PFSK-1 (cell line): ENCODE measurements around the gene CXCR5.

ENCODE experiments used
- POLR2AphosphoS5 ChIP-seq: IDR thresholded peaks from 2 replicates; pipeline ENCODE4 v1.6.1; 2012; ENCODE audit warnings: low read depth, mild to moderate bottlenecking, control low read depth, low read length, moderate library complexity
- TAF1 ChIP-seq: IDR thresholded peaks from 2 replicates; pipeline ENCODE4 v1.6.1; 2012; ENCODE audit warnings: low read length, control low read depth, borderline replicate concordance; ENCODE audit not compliant: insufficient read depth
- TF ChIP-seq, protein P1 (sequence below), 2 experiments: IDR thresholded peaks; 2 replicates each; pipeline versions ENCODE4 v1.6.1 to v1.8.0; 2011 to 2012; ENCODE audit warnings: low read depth in 2 of 2, low read length in 2 of 2, control low read depth in 1 of 2, inconsistent platforms in 1 of 2, mild to moderate bottlenecking in 1 of 2, moderate library complexity in 1 of 2; ENCODE audit not compliant: insufficient read depth in 1 of 2

DNA sequence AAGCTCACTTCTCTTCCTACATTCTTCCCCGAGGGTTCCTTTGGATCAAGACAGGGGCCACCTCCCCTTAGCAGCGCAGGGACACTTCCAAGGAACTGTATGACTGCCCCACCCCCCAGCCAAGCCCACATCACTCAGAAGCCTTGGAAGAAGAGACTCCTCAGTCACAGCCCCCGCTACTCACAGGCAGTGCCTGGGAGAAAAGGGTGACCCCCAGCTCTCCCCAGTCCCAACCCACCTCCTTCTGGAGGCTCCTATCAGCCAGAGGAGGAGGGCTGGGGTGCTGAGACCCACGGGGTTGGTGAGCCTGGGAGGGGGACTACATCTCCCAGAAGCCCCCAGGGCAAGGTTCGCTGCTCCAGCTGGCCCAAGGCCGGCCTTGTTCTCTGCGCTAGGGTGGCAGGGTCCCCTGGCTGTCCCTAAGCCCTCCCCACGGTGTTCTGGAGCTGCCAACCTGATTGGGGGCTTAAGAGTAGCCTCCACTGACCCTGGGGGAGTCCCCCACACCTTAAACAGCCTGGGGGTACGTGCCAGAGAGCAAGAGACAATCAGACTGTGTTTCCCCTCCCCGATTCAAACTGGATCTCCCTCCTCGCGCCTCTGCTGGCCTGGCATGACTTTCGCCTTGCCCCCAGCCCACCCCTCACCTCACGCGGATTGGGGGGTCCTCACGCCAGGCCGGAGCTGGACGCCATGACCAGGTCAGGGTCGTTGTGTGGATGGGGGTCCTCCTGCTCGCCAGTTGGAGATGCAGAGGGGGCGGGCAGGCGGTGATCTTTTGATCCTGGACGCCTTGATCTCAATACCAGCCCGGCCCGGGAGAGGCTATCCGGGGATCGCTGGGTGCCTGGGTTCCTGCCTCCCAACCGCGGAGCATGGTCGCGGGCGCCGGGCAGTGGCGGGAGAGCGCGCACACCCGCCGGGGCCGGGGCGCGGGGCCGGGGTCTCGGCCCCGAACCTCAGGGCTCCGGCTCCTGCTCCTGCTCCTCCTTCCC, 41.2 kb downstream of the CXCR5 start:
- TF ChIP-seq POLR2AphosphoS5 (no peak), TAF1 (no peak)
- TF ChIP-seq, protein P1, sequence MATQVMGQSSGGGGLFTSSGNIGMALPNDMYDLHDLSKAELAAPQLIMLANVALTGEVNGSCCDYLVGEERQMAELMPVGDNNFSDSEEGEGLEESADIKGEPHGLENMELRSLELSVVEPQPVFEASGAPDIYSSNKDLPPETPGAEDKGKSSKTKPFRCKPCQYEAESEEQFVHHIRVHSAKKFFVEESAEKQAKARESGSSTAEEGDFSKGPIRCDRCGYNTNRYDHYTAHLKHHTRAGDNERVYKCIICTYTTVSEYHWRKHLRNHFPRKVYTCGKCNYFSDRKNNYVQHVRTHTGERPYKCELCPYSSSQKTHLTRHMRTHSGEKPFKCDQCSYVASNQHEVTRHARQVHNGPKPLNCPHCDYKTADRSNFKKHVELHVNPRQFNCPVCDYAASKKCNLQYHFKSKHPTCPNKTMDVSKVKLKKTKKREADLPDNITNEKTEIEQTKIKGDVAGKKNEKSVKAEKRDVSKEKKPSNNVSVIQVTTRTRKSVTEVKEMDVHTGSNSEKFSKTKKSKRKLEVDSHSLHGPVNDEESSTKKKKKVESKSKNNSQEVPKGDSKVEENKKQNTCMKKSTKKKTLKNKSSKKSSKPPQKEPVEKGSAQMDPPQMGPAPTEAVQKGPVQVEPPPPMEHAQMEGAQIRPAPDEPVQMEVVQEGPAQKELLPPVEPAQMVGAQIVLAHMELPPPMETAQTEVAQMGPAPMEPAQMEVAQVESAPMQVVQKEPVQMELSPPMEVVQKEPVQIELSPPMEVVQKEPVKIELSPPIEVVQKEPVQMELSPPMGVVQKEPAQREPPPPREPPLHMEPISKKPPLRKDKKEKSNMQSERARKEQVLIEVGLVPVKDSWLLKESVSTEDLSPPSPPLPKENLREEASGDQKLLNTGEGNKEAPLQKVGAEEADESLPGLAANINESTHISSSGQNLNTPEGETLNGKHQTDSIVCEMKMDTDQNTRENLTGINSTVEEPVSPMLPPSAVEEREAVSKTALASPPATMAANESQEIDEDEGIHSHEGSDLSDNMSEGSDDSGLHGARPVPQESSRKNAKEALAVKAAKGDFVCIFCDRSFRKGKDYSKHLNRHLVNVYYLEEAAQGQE (IDR thresholded peaks at IDR 0.05; ENCODE audit: insufficient read depth in 1 of 2, low read depth in 2 of 2, low read length in 2 of 2): no peak
